ENCODE data around the gene KLK2. TPM values are rescaled to one million over a fixed set of nuclear protein-coding genes. Genes with fewer than 3 reads are reported as not detected.

The KLK2 gene
- total RNA-seq, 1 donor from 2014 or later = not detected

GRCh38 chr19:50842130-50842529 lies 31.1 kb upstream of the KLK2 start:
- no peaks in the 10 kb centered on the region for H3K36me3 ChIP-seq
- H3K4me1 ChIP-seq = no peaks in the 10 kb centered on the region
- H3K9me3 ChIP-seq = peaks cover 0 to 7% of the 10 kb centered on the region in 2 donors
- DNase-seq (ENCODE audit: low spot score in 2 of 2) = no peak
- intact Hi-C loops (cut with DNase I) = no loop called here
- TF ChIP-seq CTCF (IDR thresholded peaks at IDR 0.05) = no peak
- no peak overlapping the region for H3K27ac ChIP-seq
- no peaks in the 10 kb centered on the region for H3K27me3 ChIP-seq
- no peak overlapping the region for H3K4me3 ChIP-seq

- intact Hi-C loops (cut with DNase I) = no loop called here
- no peak overlapping the region for H3K27ac ChIP-seq
- H3K4me3 ChIP-seq = no peak overlapping the region
- no peaks in the 10 kb centered on the region for H3K4me1 ChIP-seq
- peaks cover 0 to 7% of the 10 kb centered on the region in 2 donors for H3K9me3 ChIP-seq
- no peaks in the 10 kb centered on the region for H3K36me3 ChIP-seq
- no peaks in the 10 kb centered on the region for H3K27me3 ChIP-seq
- DNase-seq (ENCODE audit: low spot score in 2 of 2) = no peak
- no peak for TF ChIP-seq CTCF (IDR thresholded peaks at IDR 0.05)
These were observed 30.0 kb upstream of the KLK2 start for GRCh38 chr19:50843205-50843604.

GRCh38 chr19:50843701-50844221 lies 29.5 kb upstream of the KLK2 start:
- H3K9me3 ChIP-seq = peaks cover 0 to 7% of the 10 kb centered on the region in 2 donors
- no peak for TF ChIP-seq CTCF (IDR thresholded peaks at IDR 0.05)
- no peak for DNase-seq (ENCODE audit: low spot score in 2 of 2)
- no peaks in the 10 kb centered on the region for H3K4me1 ChIP-seq
- intact Hi-C loops (cut with DNase I) = no loop called here
- no peak overlapping the region for H3K4me3 ChIP-seq
- H3K27ac ChIP-seq = no peak overlapping the region
- H3K36me3 ChIP-seq = no peaks in the 10 kb centered on the region
- no peaks in the 10 kb centered on the region for H3K27me3 ChIP-seq

- intact Hi-C loops (cut with DNase I) = no loop called here
- Histone ChIP-seq H3K36me3 (no peaks in the 10 kb centered on the region), H3K27me3 (no peaks in the 10 kb centered on the region), H3K4me1 (no peaks in the 10 kb centered on the region), H3K27ac (no peak overlapping the region), H3K9me3 (peaks cover 0 to 7% of the 10 kb centered on the region in 2 donors), H3K4me3 (no peak overlapping the region)
- DNase-seq (ENCODE audit: low spot score in 2 of 2) = no peak
- no peak for TF ChIP-seq CTCF (IDR thresholded peaks at IDR 0.05)
These were observed 28.8 kb upstream of the KLK2 start for GRCh38 chr19:50844296-50844935.

- no peak for DNase-seq (ENCODE audit: low spot score in 2 of 2)
- Histone ChIP-seq H3K36me3 (no peaks in the 10 kb centered on the region), H3K4me1 (no peaks in the 10 kb centered on the region), H3K27me3 (no peaks in the 10 kb centered on the region), H3K27ac (no peak overlapping the region), H3K4me3 (no peak overlapping the region), H3K9me3 (no peaks in the 10 kb centered on the region)
- no peak for TF ChIP-seq CTCF (IDR thresholded peaks at IDR 0.05)
- intact Hi-C loops (cut with DNase I) = no loop called here
These were observed 22.5 kb upstream of the KLK2 start for GRCh38 chr19:50850738-50851137.
